ENCODE results near the gene GIMAP6. TPM values are rescaled to one million over a fixed set of nuclear protein-coding genes. Genes with fewer than 3 reads are reported as not detected.
"Not testable (repeated sequence)": the region's sequence is repeated elsewhere in the genome, so short reads cannot be mapped to it uniquely, and the experiment has no call there.

The GIMAP6 gene
- total and polyA plus RNA-seq, 2 experiments from 2014 or later: not detected

DNA sequence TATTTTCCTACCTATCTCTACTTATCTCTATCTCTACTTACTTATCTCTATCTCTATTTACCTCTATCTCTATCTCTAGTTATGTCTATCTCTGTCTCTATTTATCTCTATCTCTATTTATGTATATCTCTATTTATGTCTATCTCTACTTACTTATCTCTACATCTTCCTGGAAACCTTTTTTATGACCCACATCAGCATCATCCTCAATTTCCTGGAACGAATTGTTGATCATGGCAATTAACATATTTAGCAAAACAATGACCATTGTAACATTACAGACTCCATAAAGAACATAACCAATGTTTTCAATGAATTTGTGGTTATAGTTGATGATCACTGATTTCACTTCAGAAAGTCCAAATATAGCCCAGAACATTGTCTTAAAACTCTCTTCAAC lies 18.3 kb downstream of the GIMAP6 start:
- no peak for TF ChIP-seq EZH2 (IDR thresholded peaks at IDR 0.05; ENCODE audit: insufficient read depth, poor library complexity, severe bottlenecking)
- TF ChIP-seq EZH2phosphoT487 (IDR thresholded peaks at IDR 0.05; ENCODE audit: insufficient read depth, low read depth): no peak
- WGBS, 2 experiments (ENCODE audit: low coverage in 1 of 2, low lambda C conversion rate in 2 of 2, missing lambda C conversion rate in 2 of 2): 0 to 4% methylated on average over 1 of the region's 1 CpG
- Histone ChIP-seq H3K36me3 (ENCODE audit: low read depth) (no peaks in the 10 kb centered on the region), H3K4me2 (ENCODE audit: unreplicated experiment) (no peak overlapping the region), H3K27me3 (replicated peaks; ENCODE audit: insufficient read depth) (no peaks in the 10 kb centered on the region), H4K20me1 (ENCODE audit: insufficient read depth) (no peaks in the 10 kb centered on the region), H3K79me2 (ENCODE audit: insufficient read depth) (no peaks in the 10 kb centered on the region), H3K4me3 (no peak overlapping the region), H3K4me1 (ENCODE audit: insufficient read depth) (no peaks in the 10 kb centered on the region), H3K27ac (no peak overlapping the region), H3K9ac (no peak overlapping the region), H2AFZ (no peak overlapping the region), H3K9me3 (ENCODE audit: low read depth) (no peaks in the 10 kb centered on the region), H3K9me2 (ENCODE audit: insufficient read depth) (no peaks in the 10 kb centered on the region), H3F3A (ENCODE audit: insufficient read depth) (no peaks in the 10 kb centered on the region)
- DNase-seq: no peak
- in situ Hi-C loops (cut with MboI): no loop called here

GRCh38 chr7:150612925-150613324 lies 19.3 kb downstream of the GIMAP6 start:
- Histone ChIP-seq H3K27me3 (replicated peaks; ENCODE audit: insufficient read depth) (no peaks in the 10 kb centered on the region), H3K27ac (no peak overlapping the region), H3K9ac (no peak overlapping the region), H3K36me3 (ENCODE audit: low read depth) (no peaks in the 10 kb centered on the region), H3F3A (ENCODE audit: insufficient read depth) (no peaks in the 10 kb centered on the region), H3K4me1 (ENCODE audit: insufficient read depth) (no peaks in the 10 kb centered on the region), H2AFZ (no peak overlapping the region), H3K9me3 (ENCODE audit: low read depth) (no peaks in the 10 kb centered on the region), H3K4me3 (no peak overlapping the region), H3K79me2 (ENCODE audit: insufficient read depth) (no peaks in the 10 kb centered on the region), H3K9me2 (ENCODE audit: insufficient read depth) (no peaks in the 10 kb centered on the region), H4K20me1 (ENCODE audit: insufficient read depth) (no peaks in the 10 kb centered on the region), H3K4me2 (ENCODE audit: unreplicated experiment) (no peak overlapping the region)
- no peak for DNase-seq
- TF ChIP-seq EZH2phosphoT487 (IDR thresholded peaks at IDR 0.05; ENCODE audit: insufficient read depth, low read depth) (no peak), EZH2 (IDR thresholded peaks at IDR 0.05; ENCODE audit: insufficient read depth, poor library complexity, severe bottlenecking) (no peak)
- WGBS, 2 experiments (ENCODE audit: low coverage in 1 of 2, low lambda C conversion rate in 2 of 2, missing lambda C conversion rate in 2 of 2): 4 to 8% methylated on average over 3 of the region's 3 CpGs
- in situ Hi-C loops (cut with MboI): no loop called here

GRCh38 chr7:150610233-150610632 lies 22.0 kb downstream of the GIMAP6 start:
- in situ Hi-C loops (cut with MboI): no loop called here
- TF ChIP-seq EZH2 (IDR thresholded peaks at IDR 0.05; ENCODE audit: insufficient read depth, poor library complexity, severe bottlenecking): no peak
- H3K4me1 ChIP-seq (ENCODE audit: insufficient read depth): no peaks in the 10 kb centered on the region
- H3K9ac ChIP-seq: no peak overlapping the region
- H3K4me2 ChIP-seq (ENCODE audit: unreplicated experiment): no peak overlapping the region
- no peaks in the 10 kb centered on the region for H4K20me1 ChIP-seq (ENCODE audit: insufficient read depth)
- H3K79me2 ChIP-seq (ENCODE audit: insufficient read depth): no peaks in the 10 kb centered on the region
- 5 to 9% methylated on average over 1 of the region's 1 CpG for WGBS, 2 experiments (ENCODE audit: low coverage in 1 of 2, low lambda C conversion rate in 2 of 2, missing lambda C conversion rate in 2 of 2)
- no peak for DNase-seq
- H3K9me2 ChIP-seq (ENCODE audit: insufficient read depth): no peaks in the 10 kb centered on the region
- H3K36me3 ChIP-seq (ENCODE audit: low read depth): no peaks in the 10 kb centered on the region
- H3K4me3 ChIP-seq: no peak overlapping the region
- H2AFZ ChIP-seq: no peak overlapping the region
- no peaks in the 10 kb centered on the region for H3F3A ChIP-seq (ENCODE audit: insufficient read depth)
- H3K27me3 ChIP-seq (replicated peaks; ENCODE audit: insufficient read depth): no peaks in the 10 kb centered on the region
- H3K9me3 ChIP-seq (ENCODE audit: low read depth): no peaks in the 10 kb centered on the region
- H3K27ac ChIP-seq: no peak overlapping the region

GRCh38 chr7:150603600-150603999 lies 28.6 kb downstream of the GIMAP6 start:
- H3F3A ChIP-seq (ENCODE audit: insufficient read depth); H2AFZ ChIP-seq; in situ Hi-C loops (cut with MboI); H4K20me1 ChIP-seq (ENCODE audit: insufficient read depth); H3K79me2 ChIP-seq (ENCODE audit: insufficient read depth); DNase-seq; H3K4me3 ChIP-seq; H3K9me2 ChIP-seq (ENCODE audit: insufficient read depth); H3K36me3 ChIP-seq (ENCODE audit: low read depth); H3K9me3 ChIP-seq (ENCODE audit: low read depth); H3K27ac ChIP-seq; H3K9ac ChIP-seq; H3K27me3 ChIP-seq (replicated peaks; ENCODE audit: insufficient read depth); H3K4me1 ChIP-seq (ENCODE audit: insufficient read depth); H3K4me2 ChIP-seq (ENCODE audit: unreplicated experiment): not testable (repeated sequence)
- 15 to 19% methylated on average over 2 of the region's 2 CpGs for WGBS, 2 experiments (ENCODE audit: low coverage in 1 of 2, low lambda C conversion rate in 2 of 2, missing lambda C conversion rate in 2 of 2)

- H3K4me1 ChIP-seq (ENCODE audit: insufficient read depth): no peaks in the 10 kb centered on the region
- 21 to 22% methylated on average over 2 of the region's 2 CpGs for WGBS, 2 experiments (ENCODE audit: low coverage in 1 of 2, low lambda C conversion rate in 2 of 2, missing lambda C conversion rate in 2 of 2)
- no peaks in the 10 kb centered on the region for H3K9me3 ChIP-seq (ENCODE audit: low read depth)
- no peaks in the 10 kb centered on the region for H3F3A ChIP-seq (ENCODE audit: insufficient read depth)
- H3K4me2 ChIP-seq (ENCODE audit: unreplicated experiment): no peak overlapping the region
- in situ Hi-C loops (cut with MboI): no loop called here
- no peak overlapping the region for H2AFZ ChIP-seq
- H3K27ac ChIP-seq: no peak overlapping the region
- DNase-seq: no peak
- TF ChIP-seq EZH2 (IDR thresholded peaks at IDR 0.05; ENCODE audit: insufficient read depth, poor library complexity, severe bottlenecking) (no peak), EZH2phosphoT487 (IDR thresholded peaks at IDR 0.05; ENCODE audit: insufficient read depth, low read depth) (no peak)
- no peaks in the 10 kb centered on the region for H3K79me2 ChIP-seq (ENCODE audit: insufficient read depth)
- H3K9me2 ChIP-seq (ENCODE audit: insufficient read depth): no peaks in the 10 kb centered on the region
- no peaks in the 10 kb centered on the region for H3K36me3 ChIP-seq (ENCODE audit: low read depth)
- H3K9ac ChIP-seq: no peak overlapping the region
- H3K4me3 ChIP-seq: no peak overlapping the region
- no peaks in the 10 kb centered on the region for H3K27me3 ChIP-seq (replicated peaks; ENCODE audit: insufficient read depth)
- H4K20me1 ChIP-seq (ENCODE audit: insufficient read depth): no peaks in the 10 kb centered on the region
These were observed 36.8 kb downstream of the GIMAP6 start for GRCh38 chr7:150595361-150595760.

All from GM23248 (cell line).